SK-N-MC (cell line): ENCODE measurements around the gene CRACDL.

Experiments used
- EZH2 ChIP-seq: fragments of 200-600 bp; sonication (generic); IDR thresholded peaks from one replicate; pipeline ENCODE4 v1.6.1; 2017; ENCODE audit warnings: antibody characterized with exemption
- FOXP2 ChIP-seq: optimal IDR thresholded peaks from 2 replicates; pipeline ENCODE3; 2011; ENCODE audit warnings: mild to moderate bottlenecking, moderate library complexity; ENCODE audit not compliant: insufficient read depth; ENCODE audit errors: extremely low read length, control extremely low read depth
- POLR2AphosphoS5 ChIP-seq: IDR thresholded peaks from 2 replicates; pipeline ENCODE4 v1.6.1; 2012; ENCODE audit warnings: mild to moderate bottlenecking, low read depth, low read length, borderline replicate concordance

DNA sequence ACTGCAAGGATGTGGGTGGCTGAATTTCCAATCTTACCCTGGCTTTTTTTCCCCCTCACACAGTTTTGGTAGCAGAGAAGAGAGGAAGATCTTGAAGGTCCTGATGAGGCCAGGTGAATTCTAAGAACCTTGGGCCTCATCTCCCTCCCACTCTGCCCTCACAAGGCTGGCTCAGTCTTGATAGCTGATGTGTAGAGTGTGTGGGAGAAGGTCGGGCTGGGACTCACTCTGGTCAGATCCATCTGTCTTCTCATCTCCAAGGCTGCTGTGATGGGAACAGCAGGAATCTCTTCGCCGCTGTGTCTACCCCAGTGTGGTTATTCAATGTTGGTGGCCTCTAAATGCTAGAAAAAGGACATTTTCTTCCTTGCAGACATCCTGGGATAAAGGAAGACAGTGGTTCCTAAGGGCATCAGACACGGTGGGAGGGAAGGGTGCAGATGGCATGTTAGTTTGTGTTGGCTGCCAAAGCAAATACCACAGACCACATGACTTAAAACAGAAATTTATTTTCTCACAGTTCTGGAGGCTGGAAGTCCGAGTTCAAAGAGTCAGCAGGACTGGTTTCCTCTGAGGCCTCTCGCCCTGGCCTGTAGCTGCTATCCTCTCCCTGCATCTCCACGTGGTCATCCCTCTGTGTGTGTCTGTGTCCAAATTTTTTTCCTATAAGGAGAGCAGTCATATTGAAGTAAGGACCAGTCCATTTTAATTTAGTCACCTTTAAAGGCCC, 167.5 kb downstream of the CRACDL start:
- TF ChIP-seq FOXP2 (no peak), POLR2AphosphoS5 (no peak), EZH2 (no peak)
